Measurements from ENCODE around the gene HSD17B3.

HSD17B3 gene

GRCh38 chr9:96253059-96253696, 48.8 kb downstream of the HSD17B3 start:
- H3K27ac ChIP-seq: no peak overlapping the region
- no peak overlapping the region for H3K4me3 ChIP-seq (ENCODE audit: low read depth, low read length)
- H3K9me3 ChIP-seq (ENCODE audit: severe bottlenecking): no peaks in the 10 kb centered on the region
- no peaks in the 10 kb centered on the region for H3K27me3 ChIP-seq (ENCODE audit: insufficient read depth, low read depth, severe bottlenecking)
- TF ChIP-seq CTCF (IDR thresholded peaks at IDR 0.05; ENCODE audit: low read depth, low read length): no peak
- no peak for DNase-seq
- H3K36me3 ChIP-seq: no peaks in the 10 kb centered on the region

GRCh38 chr9:96251451-96251850, 50.5 kb downstream of the HSD17B3 start:
- TF ChIP-seq CTCF (IDR thresholded peaks at IDR 0.05; ENCODE audit: low read depth, low read length): no peak
- no peak for DNase-seq
- H3K36me3 ChIP-seq: no peaks in the 10 kb centered on the region
- no peak overlapping the region for H3K4me3 ChIP-seq (ENCODE audit: low read depth, low read length)
- H3K27ac ChIP-seq: no peak overlapping the region
- H3K9me3 ChIP-seq (ENCODE audit: severe bottlenecking): no peaks in the 10 kb centered on the region
- H3K27me3 ChIP-seq (ENCODE audit: insufficient read depth, low read depth, severe bottlenecking): no peaks in the 10 kb centered on the region

DNA sequence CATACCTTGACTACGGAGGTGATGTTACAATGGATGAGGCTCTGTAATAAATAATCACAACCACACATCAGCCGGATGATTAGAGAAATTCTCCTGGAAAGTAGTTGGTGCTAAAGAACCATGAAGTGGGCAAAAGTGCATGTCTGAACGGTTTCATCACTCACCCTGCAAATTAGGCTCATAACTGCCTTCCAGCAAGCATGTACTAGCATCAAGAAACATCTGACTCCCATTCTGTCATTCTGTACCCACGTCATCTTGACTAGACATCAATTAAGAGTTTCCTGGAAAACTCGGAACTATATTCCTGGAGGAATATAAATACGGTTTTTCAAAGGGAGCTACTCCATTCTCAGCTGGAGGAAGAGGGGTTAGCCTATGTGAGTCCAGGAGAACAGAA, 52.2 kb downstream of the HSD17B3 start:
- Histone ChIP-seq H3K4me3 (ENCODE audit: low read depth, low read length) (no peak overlapping the region), H3K9me3 (ENCODE audit: severe bottlenecking) (peaks cover 1% of the 10 kb centered on the region), H3K27me3 (ENCODE audit: insufficient read depth, low read depth, severe bottlenecking) (no peaks in the 10 kb centered on the region), H3K36me3 (no peaks in the 10 kb centered on the region), H3K27ac (no peak overlapping the region)
- no peak for TF ChIP-seq CTCF (IDR thresholded peaks at IDR 0.05; ENCODE audit: low read depth, low read length)
- no peak for DNase-seq

- TF ChIP-seq CTCF (IDR thresholded peaks at IDR 0.05; ENCODE audit: low read depth, low read length): no peak
- Histone ChIP-seq H3K36me3 (no peaks in the 10 kb centered on the region), H3K9me3 (ENCODE audit: severe bottlenecking) (peaks cover 3% of the 10 kb centered on the region), H3K4me3 (ENCODE audit: low read depth, low read length) (no peak overlapping the region), H3K27me3 (ENCODE audit: insufficient read depth, low read depth, severe bottlenecking) (no peaks in the 10 kb centered on the region), H3K27ac (no peak overlapping the region)
- DNase-seq: no peak
Observed at GRCh38 chr9:96246267-96246671, 55.7 kb downstream of the HSD17B3 start.

DNA sequence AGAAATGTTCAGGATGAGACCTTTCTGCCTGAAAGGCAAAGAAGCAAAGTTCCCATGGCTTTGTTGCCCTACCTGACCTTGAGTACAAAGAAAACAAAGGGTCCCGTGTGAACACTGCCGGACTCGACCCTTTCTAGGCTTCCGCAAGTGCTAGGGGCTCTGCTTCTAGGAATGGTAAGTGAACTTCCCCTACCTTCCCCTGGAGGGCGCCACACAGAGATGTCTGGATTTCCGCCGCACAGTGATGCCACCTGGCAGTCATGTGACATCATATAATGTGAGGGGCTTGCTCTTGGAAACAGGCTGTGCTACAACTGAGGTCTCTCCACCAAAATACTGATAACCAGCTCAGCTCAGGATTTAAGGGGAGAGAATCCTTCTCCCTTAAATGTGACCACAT, 56.6 kb downstream of the HSD17B3 start:
- TF ChIP-seq CTCF (IDR thresholded peaks at IDR 0.05; ENCODE audit: low read depth, low read length): 0 out of 2 replicates have a peak, but pooled peaks have one; percentile 32
- peaks cover 3% of the 10 kb centered on the region for H3K9me3 ChIP-seq (ENCODE audit: severe bottlenecking)
- no peaks in the 10 kb centered on the region for H3K36me3 ChIP-seq
- no peak overlapping the region for H3K27ac ChIP-seq
- no peak for DNase-seq
- H3K4me3 ChIP-seq (ENCODE audit: low read depth, low read length): no peak overlapping the region
- no peaks in the 10 kb centered on the region for H3K27me3 ChIP-seq (ENCODE audit: insufficient read depth, low read depth, severe bottlenecking)

DNA sequence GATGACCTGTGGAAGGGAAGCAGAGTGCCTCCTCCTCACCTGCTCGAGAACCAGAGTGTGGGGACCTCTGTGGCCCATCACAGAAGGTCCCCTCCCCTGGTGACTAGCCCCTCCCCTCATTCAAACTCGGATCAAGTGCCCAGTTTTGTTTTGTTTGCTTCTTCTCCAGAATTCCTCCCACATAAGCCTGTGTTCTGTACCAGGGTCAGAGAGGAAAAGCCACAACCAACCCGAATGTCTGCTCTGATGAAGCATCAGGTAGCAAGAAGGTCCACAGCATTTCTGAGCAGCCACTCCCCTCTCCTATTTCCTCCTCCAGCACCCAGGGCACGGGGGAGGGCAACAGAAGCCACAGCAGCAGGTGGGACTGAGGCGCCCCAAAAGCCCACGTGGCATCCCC, 58.2 kb downstream of the HSD17B3 start:
- Histone ChIP-seq H3K36me3 (no peaks in the 10 kb centered on the region), H3K4me3 (ENCODE audit: low read depth, low read length) (no peak overlapping the region), H3K9me3 (ENCODE audit: severe bottlenecking) (peaks cover 3% of the 10 kb centered on the region), H3K27me3 (ENCODE audit: insufficient read depth, low read depth, severe bottlenecking) (no peaks in the 10 kb centered on the region), H3K27ac (no peak overlapping the region)
- no peak for TF ChIP-seq CTCF (IDR thresholded peaks at IDR 0.05; ENCODE audit: low read depth, low read length)
- no peak for DNase-seq

Measured in WERI-Rb-1 (cell line).